BE2C (cell line): ENCODE data around the gene ADAT1.

Experiments
- DNase-seq: peaks from one replicate; pipeline ENCODE4 v3.0.0-alpha.2; 2020
- H3K27me3 ChIP-seq: fragments of 250-450 bp; sonication (Bioruptor Pico); 2 replicates; pipeline ENCODE4 v1.5.1; 2020; ENCODE audit warnings: mild to moderate bottlenecking
- H3K36me3 ChIP-seq: fragments of 250-450 bp; sonication (Bioruptor Pico); 2 replicates; pipeline ENCODE4 v1.5.1; 2020; ENCODE audit warnings: mild to moderate bottlenecking
- H3K4me1 ChIP-seq: fragments of 250-450 bp; sonication (Bioruptor Pico); 2 replicates; pipeline ENCODE4 v1.5.1; 2020
- H3K4me3 ChIP-seq: 2 replicates; pipeline ENCODE4 v1.5.1; 2011; ENCODE audit warnings: low read depth, low read length
- H3K9me3 ChIP-seq: fragments of 250-450 bp; sonication (Bioruptor Pico); 2 replicates; pipeline ENCODE4 v1.5.1; 2020
- TF ChIP-seq, protein P1 (sequence below): IDR thresholded peaks from 2 replicates; pipeline ENCODE4 v1.5.1; 2012; ENCODE audit warnings: mild to moderate bottlenecking, low read depth, low read length

ADAT1 gene

DNA sequence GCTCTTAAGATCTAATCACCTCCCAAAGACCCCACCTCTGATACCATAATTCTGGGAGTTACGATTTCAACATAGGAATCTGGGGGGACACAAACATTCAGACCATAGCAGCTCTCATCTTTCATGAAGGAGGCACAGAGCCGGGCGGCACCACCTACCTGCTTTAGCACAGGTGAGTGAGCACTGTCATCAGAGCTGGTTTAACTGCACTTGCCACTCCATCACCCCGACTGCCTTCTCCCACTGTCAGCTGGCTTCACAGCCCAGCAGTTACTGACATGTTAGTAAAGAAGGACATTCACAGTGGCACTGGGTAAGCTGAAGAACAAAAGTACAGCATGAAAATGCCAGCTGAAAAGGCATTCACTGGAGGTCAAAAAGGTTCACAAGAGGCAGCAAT lies 34.4 kb downstream of the ADAT1 start:
- TF ChIP-seq, protein P1, sequence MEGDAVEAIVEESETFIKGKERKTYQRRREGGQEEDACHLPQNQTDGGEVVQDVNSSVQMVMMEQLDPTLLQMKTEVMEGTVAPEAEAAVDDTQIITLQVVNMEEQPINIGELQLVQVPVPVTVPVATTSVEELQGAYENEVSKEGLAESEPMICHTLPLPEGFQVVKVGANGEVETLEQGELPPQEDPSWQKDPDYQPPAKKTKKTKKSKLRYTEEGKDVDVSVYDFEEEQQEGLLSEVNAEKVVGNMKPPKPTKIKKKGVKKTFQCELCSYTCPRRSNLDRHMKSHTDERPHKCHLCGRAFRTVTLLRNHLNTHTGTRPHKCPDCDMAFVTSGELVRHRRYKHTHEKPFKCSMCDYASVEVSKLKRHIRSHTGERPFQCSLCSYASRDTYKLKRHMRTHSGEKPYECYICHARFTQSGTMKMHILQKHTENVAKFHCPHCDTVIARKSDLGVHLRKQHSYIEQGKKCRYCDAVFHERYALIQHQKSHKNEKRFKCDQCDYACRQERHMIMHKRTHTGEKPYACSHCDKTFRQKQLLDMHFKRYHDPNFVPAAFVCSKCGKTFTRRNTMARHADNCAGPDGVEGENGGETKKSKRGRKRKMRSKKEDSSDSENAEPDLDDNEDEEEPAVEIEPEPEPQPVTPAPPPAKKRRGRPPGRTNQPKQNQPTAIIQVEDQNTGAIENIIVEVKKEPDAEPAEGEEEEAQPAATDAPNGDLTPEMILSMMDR = no peak
- Histone ChIP-seq H3K36me3 (no peaks in the 10 kb centered on the region), H3K9me3 (no peaks in the 10 kb centered on the region), H3K4me1 (peaks cover 7% of the 10 kb centered on the region), H3K27me3 (no peaks in the 10 kb centered on the region), H3K4me3 (no peak overlapping the region)
- DNase-seq = no peak

DNA sequence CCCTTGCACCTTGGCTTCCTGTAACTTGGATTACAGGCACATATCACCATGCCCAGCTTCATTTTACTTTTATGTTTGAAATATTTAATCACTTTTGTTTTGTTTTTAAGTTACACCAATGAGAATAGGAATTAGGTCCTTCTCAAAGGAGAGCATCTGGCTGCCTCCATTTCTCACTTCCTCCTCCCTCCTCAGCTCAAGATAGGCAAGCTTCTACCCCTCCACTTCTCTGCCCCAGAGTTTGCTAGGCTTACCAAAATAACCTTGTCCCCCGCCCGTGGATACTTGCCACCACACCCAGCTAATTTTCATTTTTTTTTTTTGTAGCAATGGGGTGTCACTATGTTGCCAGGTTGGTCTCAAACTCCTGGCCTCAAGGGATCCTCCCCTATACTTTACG lies 39.0 kb downstream of the ADAT1 start:
- Histone ChIP-seq H3K9me3 (no peaks in the 10 kb centered on the region), H3K4me3 (no peak overlapping the region), H3K27me3 (no peaks in the 10 kb centered on the region), H3K36me3 (no peaks in the 10 kb centered on the region; the same call in 1 of the 2 replicates), H3K4me1 (no peaks in the 10 kb centered on the region)
- TF ChIP-seq, protein P1 = no peak
- no peak for DNase-seq

DNA sequence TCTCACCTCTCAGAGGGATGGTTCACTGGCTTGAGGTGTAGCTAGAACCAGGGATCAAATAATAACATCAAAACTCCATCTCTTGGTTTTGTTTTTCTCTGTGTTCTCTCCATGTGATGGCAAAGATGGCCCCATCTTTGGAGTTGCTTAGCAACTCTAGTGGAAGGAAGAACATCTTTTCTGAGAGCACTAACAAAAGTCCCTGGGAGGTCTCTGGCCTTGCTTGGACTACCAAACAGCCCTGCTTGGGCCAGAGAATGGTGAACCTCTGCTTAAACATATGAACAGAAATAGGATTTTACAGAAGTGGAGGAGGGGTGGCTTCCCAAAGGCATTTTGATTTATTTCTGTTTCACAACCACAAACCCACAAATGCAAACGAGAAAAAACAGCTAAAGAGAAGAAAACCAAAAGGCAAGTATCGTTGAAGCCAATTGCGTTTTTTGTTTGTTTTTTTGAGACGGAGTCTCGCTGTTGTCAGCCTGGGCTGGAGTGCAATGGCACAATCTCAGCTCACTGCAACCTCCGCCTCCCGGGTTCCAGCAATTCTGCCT lies 43.7 kb downstream of the ADAT1 start:
- no peak for DNase-seq
- H3K27me3 ChIP-seq = no peaks in the 10 kb centered on the region
- TF ChIP-seq, protein P1 = no peak
- no peak overlapping the region for H3K4me3 ChIP-seq
- H3K4me1 ChIP-seq = no peaks in the 10 kb centered on the region
- no peaks in the 10 kb centered on the region for H3K9me3 ChIP-seq
- H3K36me3 ChIP-seq = peaks cover 29% of the 10 kb centered on the region

DNA sequence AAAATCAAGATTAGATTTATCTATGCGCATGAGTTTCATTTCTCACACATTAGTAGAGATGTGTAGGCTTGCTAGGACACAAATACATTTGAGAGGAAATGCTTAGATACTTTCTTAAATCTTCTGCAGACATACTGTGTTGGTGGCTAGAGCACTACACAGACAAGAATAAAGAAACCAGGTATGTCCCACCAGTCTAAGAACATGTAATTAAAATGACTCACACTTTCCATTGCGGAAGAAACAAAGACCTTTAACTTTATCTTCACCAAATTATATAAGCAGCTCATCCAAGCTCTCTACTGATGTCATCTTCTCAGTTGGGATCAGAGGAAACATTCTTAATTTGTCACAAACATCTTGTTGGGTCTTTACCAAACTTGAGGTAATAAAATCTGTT lies 44.4 kb downstream of the ADAT1 start:
- Histone ChIP-seq H3K4me3 (no peak overlapping the region), H3K27me3 (no peaks in the 10 kb centered on the region), H3K4me1 (no peaks in the 10 kb centered on the region), H3K36me3 (peaks cover 36% of the 10 kb centered on the region), H3K9me3 (no peaks in the 10 kb centered on the region)
- TF ChIP-seq, protein P1 = no peak
- DNase-seq = no peak

DNA sequence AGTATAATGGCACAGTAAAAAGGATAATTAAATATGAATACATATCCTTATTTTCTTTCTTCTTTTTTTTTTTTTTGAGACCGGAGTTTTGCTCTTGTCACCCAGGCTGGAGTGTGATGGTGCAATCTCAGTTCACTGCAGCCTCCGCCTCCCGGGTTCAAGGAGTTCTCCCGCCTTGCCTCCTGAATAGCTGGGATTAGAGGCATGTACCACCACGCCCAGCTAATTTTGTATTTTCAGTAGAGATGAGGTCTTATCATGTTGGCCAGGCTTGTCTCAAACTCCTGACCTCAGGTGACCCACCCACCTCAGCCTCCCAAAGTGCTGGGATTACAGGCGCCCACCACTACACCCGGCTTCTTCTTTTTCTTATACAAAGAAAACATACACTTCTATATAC lies 44.9 kb downstream of the ADAT1 start:
- Histone ChIP-seq H3K4me3 (no peak overlapping the region), H3K36me3 (peaks cover 41% of the 10 kb centered on the region), H3K27me3 (no peaks in the 10 kb centered on the region), H3K9me3 (no peaks in the 10 kb centered on the region), H3K4me1 (no peaks in the 10 kb centered on the region)
- DNase-seq = no peak
- TF ChIP-seq, protein P1 = no peak

DNA sequence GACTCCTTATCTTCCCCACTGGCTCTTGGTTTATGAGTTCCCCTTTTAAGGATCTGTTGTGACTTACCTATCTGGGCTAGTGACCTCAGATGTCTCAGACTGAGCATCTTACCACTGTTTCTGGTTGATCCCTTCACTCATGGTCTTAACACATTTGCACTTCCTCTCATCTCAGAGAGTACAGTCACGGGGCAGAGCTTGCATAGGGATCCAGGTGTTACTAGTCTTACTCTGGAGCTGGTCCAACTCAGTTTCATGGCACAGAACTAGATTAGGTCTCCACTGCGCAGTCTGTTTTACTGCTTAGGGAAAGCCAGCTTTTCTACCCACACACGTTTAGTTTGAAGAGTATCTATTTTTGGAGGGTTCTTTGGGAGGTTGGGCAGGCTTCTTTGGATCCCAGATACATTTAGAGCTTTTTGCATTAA lies 46.7 kb downstream of the ADAT1 start:
- no peaks in the 10 kb centered on the region for H3K27me3 ChIP-seq
- no peaks in the 10 kb centered on the region for H3K9me3 ChIP-seq
- no peak overlapping the region for H3K4me3 ChIP-seq
- no peak for DNase-seq
- peaks cover 59% of the 10 kb centered on the region for H3K36me3 ChIP-seq
- TF ChIP-seq, protein P1 = no peak
- no peaks in the 10 kb centered on the region for H3K4me1 ChIP-seq
